Duodenal mucosa (tissue), 2 donors: ENCODE measurements around the gene RAPGEF2.
"Not testable (repeated sequence)": the region's sequence is repeated elsewhere in the genome, so short reads cannot be mapped to it uniquely, and the experiment has no call there.

ENCODE experiments used
- H3K27ac ChIP-seq: one replicate; pipeline ENCODE4 v1.7.0; 2013; ENCODE audit warnings: low read depth, low read length
- H3K27me3 ChIP-seq, 2 donors: one replicate each; pipeline ENCODE4 v1.7.0; 2013; ENCODE audit warnings: low read length in 2 of 2, control low read depth in 1 of 2; ENCODE audit not compliant: insufficient read depth in 2 of 2, control insufficient read depth in 1 of 2
- H3K36me3 ChIP-seq, 2 donors: one replicate each; pipeline ENCODE4 v1.7.0; 2013; ENCODE audit warnings: low read length in 2 of 2, control low read depth in 1 of 2; ENCODE audit not compliant: insufficient read depth in 2 of 2, control insufficient read depth in 1 of 2
- H3K4me1 ChIP-seq, 2 donors: one replicate each; pipeline ENCODE4 v1.7.0; 2013; ENCODE audit warnings: low read length in 2 of 2, control low read depth in 1 of 2; ENCODE audit not compliant: insufficient read depth in 2 of 2, control insufficient read depth in 1 of 2
- H3K4me3 ChIP-seq, 2 donors: one replicate each; pipeline ENCODE4 v1.7.0; 2013; ENCODE audit warnings: low read length in 2 of 2, low read depth in 1 of 2
- H3K9ac ChIP-seq, 2 donors: one replicate each; pipeline ENCODE4 v1.7.0; 2013; ENCODE audit warnings: low read length in 2 of 2, low read depth in 1 of 2
- H3K9me3 ChIP-seq, 2 donors: one replicate each; pipeline ENCODE4 v1.7.0; 2013; ENCODE audit warnings: low read length in 2 of 2, control low read depth in 1 of 2; ENCODE audit not compliant: control insufficient read depth in 1 of 2

Gene RAPGEF2

DNA sequence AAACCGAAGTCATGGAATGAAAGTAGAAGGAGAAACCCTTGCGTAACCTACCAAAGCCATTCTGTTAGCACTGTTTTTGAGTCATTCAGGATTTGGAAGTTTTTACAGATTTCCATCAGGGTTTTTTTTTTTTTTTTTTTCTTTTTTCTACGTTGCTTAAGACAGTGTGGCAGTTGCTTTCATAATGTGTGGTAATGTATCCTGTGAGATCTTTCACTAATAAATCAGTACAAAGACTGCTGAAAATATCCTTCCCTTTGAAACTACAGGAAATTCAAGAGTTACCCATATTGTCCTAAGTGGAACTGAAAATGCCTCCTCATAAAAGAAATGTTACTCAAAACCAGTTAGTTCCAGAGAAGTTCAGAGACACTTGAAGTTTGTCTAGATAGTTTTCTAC is 137.8 kb downstream of the RAPGEF2 start:
- Histone ChIP-seq H3K4me1 (no peaks in the 10 kb centered on the region), H3K9ac (no peak overlapping the region), H3K9me3 (no peaks in the 10 kb centered on the region), H3K27me3 (no peaks in the 10 kb centered on the region), H3K27ac (no peak overlapping the region), H3K36me3 (no peaks in the 10 kb centered on the region), H3K4me3 (no peak overlapping the region)

DNA sequence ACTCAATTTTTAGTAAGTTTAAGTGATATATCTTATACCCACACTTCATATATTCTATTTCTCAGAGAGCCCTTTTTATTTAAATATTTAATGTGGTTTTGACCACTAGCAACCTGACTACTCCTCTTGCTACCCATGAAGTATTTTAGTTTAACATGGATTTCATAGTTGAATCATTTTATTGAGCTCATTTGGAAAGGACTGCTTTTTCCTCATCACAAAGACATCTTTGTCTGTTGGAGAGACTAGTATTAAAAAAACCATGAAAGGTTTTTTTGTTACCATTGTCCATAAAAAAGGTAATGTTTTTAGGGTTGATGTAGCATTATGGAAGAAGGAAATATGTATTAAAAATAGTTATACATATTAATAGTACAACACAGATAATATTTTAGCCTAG is 139.5 kb downstream of the RAPGEF2 start:
- Histone ChIP-seq H3K27ac (no peak overlapping the region), H3K4me1 (no peaks in the 10 kb centered on the region), H3K9ac (no peak overlapping the region), H3K27me3 (no peaks in the 10 kb centered on the region), H3K36me3 (no peaks in the 10 kb centered on the region), H3K9me3 (no peaks in the 10 kb centered on the region), H3K4me3 (no peak overlapping the region)

DNA sequence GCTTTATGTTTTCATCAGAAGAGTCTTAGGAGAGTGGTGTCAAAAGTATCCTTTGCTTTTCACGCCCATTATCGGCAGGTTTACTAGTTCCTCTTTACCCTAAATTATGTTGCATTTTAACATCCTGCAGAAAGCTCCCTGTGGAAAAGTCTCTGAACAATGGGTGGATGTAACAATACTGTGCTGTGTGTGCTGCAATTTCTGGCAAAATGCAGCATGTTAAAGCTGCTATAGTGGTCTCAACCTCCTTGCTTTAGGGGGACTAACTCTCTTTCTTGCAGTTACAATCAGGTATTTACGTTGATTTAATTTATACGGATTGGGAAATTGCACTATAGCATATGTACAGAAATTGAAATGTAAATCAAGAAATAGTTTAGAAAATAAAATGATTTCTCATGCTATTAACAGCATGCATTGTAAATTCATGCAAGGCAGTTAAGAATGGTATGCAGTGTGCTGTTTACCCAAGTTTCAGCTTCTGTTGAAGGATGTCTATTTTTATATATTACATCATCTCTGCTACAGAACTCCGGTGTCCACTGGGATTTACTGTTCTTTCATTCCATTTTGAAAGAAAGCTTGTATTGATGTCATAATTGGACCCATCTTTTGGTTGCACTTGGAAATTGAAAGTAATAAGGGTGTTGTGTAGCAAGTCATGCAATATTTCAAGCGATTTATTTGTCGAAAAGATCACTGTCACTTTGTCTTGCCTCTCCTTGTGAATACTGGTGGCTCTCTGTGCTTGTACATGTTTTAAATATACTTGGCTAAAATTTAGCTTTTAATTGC is 145.7 kb downstream of the RAPGEF2 start:
- no peaks in the 10 kb centered on the region for H3K4me1 ChIP-seq
- no peak overlapping the region for H3K4me3 ChIP-seq
- H3K9ac ChIP-seq = no peak overlapping the region
- H3K27me3 ChIP-seq = no peaks in the 10 kb centered on the region
- no peaks in the 10 kb centered on the region for H3K36me3 ChIP-seq
- H3K27ac ChIP-seq = no peak overlapping the region
- H3K9me3 ChIP-seq = no peaks in the 10 kb centered on the region

DNA sequence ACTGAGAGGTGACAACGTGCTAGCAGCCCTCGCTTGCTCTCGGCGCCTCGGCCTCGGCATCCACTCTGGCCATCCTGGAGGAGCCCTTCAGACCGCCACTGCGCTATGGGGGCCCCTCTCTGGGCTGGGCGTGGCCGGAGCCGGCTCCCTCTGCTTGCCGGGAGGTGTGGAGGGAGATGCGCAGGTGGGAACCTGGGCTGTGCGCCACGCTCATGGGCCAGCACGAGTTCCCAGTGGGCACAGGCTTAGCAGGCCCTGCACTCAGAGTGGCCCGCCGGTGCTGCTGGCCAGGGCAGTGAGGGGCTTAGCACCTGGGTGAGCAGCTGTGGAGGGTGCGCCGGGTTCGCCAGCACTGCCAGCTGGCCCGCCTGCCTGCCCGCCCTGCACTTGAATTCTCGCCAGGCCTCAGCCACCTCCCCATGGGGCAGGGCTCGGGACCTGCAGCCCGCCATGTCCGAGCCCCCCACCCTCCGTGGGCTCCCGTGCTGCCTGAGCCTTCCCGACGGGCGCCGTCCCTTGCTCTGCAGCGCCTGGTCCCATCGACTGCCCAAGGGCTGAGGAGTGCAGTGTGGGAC is 148.0 kb downstream of the RAPGEF2 start:
- Histone ChIP-seq H3K36me3 (no peaks in the 10 kb centered on the region), H3K27me3 (no peaks in the 10 kb centered on the region), H3K4me1 (no peaks in the 10 kb centered on the region), H3K27ac (no peak overlapping the region), H3K4me3 (no peak overlapping the region), H3K9me3 (no peaks in the 10 kb centered on the region), H3K9ac (no peak overlapping the region)

DNA sequence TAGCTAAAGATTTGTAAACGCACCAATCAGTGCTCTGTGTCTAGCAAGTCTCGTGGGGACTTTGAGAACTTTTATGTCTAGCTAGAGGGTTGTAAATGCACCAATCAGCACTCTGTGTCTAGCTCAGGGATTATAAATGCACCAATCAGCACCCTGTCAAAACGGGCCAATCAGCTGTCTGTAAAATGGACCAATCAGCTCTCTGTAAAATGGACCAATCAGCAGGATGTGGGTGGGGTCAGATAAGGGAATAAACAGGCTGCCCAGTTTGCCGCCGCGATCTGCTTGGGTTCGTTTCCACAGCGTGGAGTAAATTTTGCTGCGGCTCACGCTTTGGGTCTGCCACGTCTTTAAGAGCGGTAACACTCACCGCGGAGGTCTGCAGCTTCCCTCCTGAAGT is 148.7 kb downstream of the RAPGEF2 start:
- H3K36me3 ChIP-seq, H3K9me3 ChIP-seq, H3K4me3 ChIP-seq, H3K4me1 ChIP-seq, H3K27me3 ChIP-seq, H3K27ac ChIP-seq, H3K9ac ChIP-seq: not testable (repeated sequence)

DNA sequence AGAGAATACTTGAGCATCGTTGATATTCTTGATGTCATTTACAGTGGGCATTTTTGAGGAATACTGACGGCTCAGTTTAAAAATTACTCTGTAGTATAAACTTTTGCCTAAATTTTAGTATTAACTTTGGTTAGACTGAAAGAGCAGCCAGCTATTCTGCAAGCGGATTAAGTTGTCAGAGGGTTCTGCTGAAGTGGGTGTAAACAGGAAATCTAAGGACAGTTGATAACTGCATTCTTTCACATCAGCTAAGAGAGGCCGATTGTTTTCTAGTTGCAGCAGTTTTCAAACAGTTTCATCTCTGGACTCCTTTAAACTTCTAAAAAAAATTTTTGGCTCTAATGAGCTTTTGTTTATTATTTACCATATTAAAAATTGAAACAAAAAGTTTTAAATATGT is 149.6 kb downstream of the RAPGEF2 start:
- Histone ChIP-seq H3K27me3 (no peaks in the 10 kb centered on the region), H3K4me3 (no peak overlapping the region), H3K4me1 (no peaks in the 10 kb centered on the region), H3K9ac (no peak overlapping the region), H3K36me3 (no peaks in the 10 kb centered on the region), H3K9me3 (no peaks in the 10 kb centered on the region), H3K27ac (no peak overlapping the region)

DNA sequence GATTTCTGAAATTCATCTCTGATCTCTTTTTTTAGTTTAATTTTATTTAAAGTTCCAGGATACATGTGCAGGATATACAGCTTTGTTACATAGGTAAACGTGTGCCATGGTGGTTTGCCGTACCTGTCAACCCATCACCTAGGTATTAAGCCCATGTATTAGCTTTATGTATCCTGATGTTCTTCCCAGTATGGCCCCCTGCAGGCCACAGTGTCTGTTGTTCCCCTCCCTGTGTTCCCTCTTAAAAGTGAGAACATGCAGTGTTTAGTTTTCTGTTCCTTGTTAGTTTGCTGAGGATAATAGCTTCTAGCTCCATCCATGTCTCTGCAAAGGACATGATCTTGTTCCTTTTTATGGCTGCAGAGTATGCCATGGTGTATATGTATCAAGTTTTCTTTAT is 153.2 kb downstream of the RAPGEF2 start:
- Histone ChIP-seq H3K4me3 (no peak overlapping the region), H3K9me3 (no peaks in the 10 kb centered on the region), H3K27ac (no peak overlapping the region), H3K4me1 (no peaks in the 10 kb centered on the region), H3K9ac (no peak overlapping the region), H3K36me3 (no peaks in the 10 kb centered on the region), H3K27me3 (no peaks in the 10 kb centered on the region)

DNA sequence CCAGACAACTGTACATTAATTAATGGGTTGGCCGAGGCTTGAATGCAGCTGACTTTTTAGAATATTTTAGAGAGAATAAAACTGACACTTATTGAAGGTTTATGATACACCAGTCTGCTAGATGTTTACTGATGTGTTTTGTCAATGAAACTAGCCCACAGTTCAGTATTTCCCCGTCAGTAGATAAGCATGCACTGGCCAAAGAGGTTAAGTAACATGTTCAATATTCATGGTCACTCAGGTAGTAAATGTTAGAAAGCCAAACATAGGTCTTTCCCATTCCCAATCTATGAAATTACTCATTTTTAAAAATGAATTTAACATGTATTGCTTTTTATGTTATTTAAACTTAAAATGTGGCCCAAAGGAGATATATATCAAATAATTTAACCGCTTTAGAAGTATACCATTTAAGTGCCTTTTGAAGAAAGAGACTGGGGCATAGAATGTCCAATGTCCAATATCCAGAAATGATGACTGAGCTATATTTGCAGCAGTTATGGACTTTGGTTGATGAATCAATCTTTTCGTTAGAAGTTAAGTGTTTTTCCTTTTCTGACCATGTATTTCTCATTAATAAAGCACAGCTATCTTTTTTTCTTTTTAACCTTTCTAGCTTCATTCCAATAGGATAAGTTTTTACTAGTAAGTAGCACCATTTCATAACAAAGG is 156.1 kb downstream of the RAPGEF2 start:
- no peaks in the 10 kb centered on the region for H3K4me1 ChIP-seq
- no peak overlapping the region for H3K4me3 ChIP-seq
- no peaks in the 10 kb centered on the region for H3K27me3 ChIP-seq
- H3K9ac ChIP-seq = no peak overlapping the region
- H3K27ac ChIP-seq = no peak overlapping the region
- no peaks in the 10 kb centered on the region for H3K9me3 ChIP-seq
- no peaks in the 10 kb centered on the region for H3K36me3 ChIP-seq

DNA sequence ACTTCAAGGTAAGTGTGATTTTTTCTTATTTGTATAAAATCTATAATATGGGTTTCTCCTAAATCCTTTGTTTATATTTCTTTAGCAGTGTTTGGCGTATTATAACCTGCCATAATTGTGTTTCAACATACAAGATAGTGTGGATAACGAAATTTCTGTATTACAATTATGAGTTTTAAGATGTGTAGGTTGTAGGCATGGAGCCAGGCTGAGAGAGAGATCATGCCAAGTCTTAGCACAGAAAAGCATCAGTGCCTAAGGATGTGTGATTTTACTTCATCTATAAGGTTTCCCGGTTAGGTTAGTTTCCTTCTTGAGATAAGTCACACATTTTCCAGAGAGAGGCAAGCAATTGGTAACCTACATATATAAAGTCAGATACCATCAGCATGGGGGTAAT is 161.2 kb downstream of the RAPGEF2 start:
- Histone ChIP-seq H3K27me3 (no peaks in the 10 kb centered on the region), H3K27ac (no peak overlapping the region)

DNA sequence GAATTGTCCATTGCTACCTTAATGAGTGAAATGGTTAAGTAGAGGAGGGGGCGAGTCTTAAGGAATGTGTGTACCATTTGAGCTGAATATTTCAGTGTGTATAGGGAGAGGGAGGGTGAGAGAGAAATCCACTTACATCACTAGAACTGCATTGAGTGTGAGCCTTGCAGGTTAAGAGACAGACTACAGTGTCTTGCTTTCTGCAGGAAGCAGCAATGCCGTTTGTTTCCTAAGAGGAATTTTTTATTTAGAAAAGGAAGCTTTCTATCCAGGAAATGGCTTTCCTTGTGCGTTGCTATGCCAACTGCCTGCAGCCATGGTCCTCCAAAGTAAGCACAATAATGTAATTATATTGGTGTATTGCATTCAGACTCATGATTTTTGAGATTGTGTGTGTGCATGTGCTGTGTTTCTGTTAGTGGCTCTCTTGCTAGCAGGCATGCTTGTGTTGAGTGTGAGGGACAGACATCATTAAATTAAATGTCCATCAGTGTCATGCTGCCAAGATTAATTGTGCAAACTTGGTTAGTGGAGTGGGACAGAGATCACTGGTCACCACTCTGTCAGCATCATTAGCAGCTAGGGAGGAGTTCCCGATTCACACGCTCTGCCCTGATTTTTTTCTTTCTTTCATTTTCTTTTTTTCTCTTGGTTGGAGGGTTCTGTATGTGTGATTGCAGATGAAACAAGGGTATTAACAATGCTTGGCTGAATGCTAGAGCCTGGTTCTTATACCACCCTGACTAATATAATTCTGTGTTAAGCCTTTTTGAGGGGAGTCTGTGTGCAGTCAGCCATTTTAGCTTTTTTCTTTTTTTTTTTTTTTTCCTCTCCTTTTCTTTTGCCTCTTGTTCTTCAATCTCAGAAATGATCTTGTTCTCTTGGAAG is 164.3 kb downstream of the RAPGEF2 start:
- Histone ChIP-seq H3K27me3 (no peaks in the 10 kb centered on the region), H3K4me1 (peaks cover 8 to 14% of the 10 kb centered on the region in 2 donors), H3K9ac (no peak overlapping the region), H3K4me3 (no peak overlapping the region), H3K9me3 (no peaks in the 10 kb centered on the region), H3K36me3 (no peaks in the 10 kb centered on the region), H3K27ac (no peak overlapping the region)

More for the DNA sequence above, 161.2 kb downstream of the RAPGEF2 start:
- H3K9ac ChIP-seq = no peak overlapping the region
- no peaks in the 10 kb centered on the region for H3K9me3 ChIP-seq
- peaks cover 7 to 8% of the 10 kb centered on the region in 2 donors for H3K4me1 ChIP-seq
- H3K36me3 ChIP-seq = no peaks in the 10 kb centered on the region
- H3K4me3 ChIP-seq = no peak overlapping the region
